PC-3 (cell line): ENCODE data around the gene SLC47A1.

Source experiments
- EZH2 ChIP-seq: fragments of 300-600 bp; sonication (generic); IDR thresholded peaks from one replicate; pipeline ENCODE4 v1.6.1; 2017; ENCODE audit warnings: antibody characterized with exemption, mild to moderate bottlenecking, low read length; ENCODE audit not compliant: unreplicated experiment
- EZH2phosphoT487 ChIP-seq: fragments of 300-600 bp; sonication (generic); IDR thresholded peaks from 2 replicates; pipeline ENCODE4 v1.6.1; 2018; ENCODE audit warnings: mild to moderate bottlenecking, antibody characterized with exemption, low read length, borderline replicate concordance
- TF ChIP-seq, protein P1 (sequence below): fragments of 300-600 bp; sonication (generic); conservative IDR thresholded peaks from 2 replicates; pipeline ENCODE4 v1.5.1; 2017; ENCODE audit warnings: antibody characterized with exemption, low read depth, mild to moderate bottlenecking, low read length

DNA sequence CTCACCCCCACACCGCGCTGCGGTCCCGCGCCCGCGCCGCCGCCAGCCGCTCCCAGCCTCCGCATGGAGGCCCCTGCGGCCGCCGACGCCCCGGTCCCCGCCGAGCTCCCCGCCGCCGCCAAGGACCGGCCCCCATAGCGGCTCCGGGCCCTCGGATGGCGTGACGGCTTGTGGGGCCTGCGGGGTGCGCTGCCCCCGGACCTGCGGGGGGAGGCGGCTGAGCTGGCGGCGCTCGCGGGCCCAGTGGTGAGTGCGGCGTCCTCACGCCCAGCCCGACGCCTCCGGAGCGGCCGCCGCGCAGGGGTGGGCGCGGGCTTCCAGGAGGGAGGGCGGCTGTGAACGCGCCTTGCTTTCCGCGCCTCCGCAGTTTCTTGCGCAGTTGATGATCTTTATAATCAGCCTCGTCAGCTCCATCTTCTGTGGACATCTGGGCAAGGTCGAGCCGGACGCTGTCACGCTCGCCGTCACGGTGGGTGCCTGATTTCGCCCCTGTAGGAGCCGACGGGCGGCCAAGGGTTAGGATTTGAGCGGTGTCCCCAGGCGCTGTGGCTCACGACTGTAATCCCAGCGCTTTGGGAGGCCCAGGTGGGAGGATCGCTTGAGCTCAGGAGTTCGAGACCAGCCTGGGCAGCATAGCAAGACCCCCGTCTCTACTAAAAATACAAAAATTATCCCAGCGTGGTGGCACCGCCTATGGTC is 46.4 kb downstream of the SLC47A1 start:
- TF ChIP-seq, protein P1, sequence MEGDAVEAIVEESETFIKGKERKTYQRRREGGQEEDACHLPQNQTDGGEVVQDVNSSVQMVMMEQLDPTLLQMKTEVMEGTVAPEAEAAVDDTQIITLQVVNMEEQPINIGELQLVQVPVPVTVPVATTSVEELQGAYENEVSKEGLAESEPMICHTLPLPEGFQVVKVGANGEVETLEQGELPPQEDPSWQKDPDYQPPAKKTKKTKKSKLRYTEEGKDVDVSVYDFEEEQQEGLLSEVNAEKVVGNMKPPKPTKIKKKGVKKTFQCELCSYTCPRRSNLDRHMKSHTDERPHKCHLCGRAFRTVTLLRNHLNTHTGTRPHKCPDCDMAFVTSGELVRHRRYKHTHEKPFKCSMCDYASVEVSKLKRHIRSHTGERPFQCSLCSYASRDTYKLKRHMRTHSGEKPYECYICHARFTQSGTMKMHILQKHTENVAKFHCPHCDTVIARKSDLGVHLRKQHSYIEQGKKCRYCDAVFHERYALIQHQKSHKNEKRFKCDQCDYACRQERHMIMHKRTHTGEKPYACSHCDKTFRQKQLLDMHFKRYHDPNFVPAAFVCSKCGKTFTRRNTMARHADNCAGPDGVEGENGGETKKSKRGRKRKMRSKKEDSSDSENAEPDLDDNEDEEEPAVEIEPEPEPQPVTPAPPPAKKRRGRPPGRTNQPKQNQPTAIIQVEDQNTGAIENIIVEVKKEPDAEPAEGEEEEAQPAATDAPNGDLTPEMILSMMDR: no peak
- TF ChIP-seq EZH2 (no peak), EZH2phosphoT487 (no peak)
